Left ventricle myocardium inferior (tissue), 1 donor: ENCODE results near the gene ZBTB32. TPM values are rescaled to one million over a fixed set of nuclear protein-coding genes. Genes with fewer than 3 reads are reported as not detected.
A peak's percentile ranks its signal among the peaks of the same experiment; 100 is the strongest.
"Not testable (repeated sequence)": the region's sequence is repeated elsewhere in the genome, so short reads cannot be mapped to it uniquely, and the experiment has no call there.

Experiments
- DNase-seq: peaks from one replicate; pipeline ENCODE4 v3.0.0-alpha.2; 2020
- H3K27ac ChIP-seq: fragments of 200-600 bp; replicated peaks from 2 replicates; pipeline ENCODE4 v1.8.0; 2021
- H3K27me3 ChIP-seq: fragments of 200-600 bp; 2 replicates; pipeline ENCODE4 v1.8.0; 2021; ENCODE audit warnings: low read depth
- H3K36me3 ChIP-seq: fragments of 200-600 bp; 2 replicates; pipeline ENCODE4 v1.8.0; 2021
- H3K4me1 ChIP-seq: fragments of 200-600 bp; 2 replicates; pipeline ENCODE4 v1.8.0; 2021
- H3K4me3 ChIP-seq: fragments of 200-600 bp; 2 replicates; pipeline ENCODE4 v1.8.0; 2021; ENCODE audit warnings: mild to moderate bottlenecking, moderate library complexity
- H3K9me3 ChIP-seq: fragments of 200-600 bp; replicated peaks from 2 replicates; pipeline ENCODE4 v1.8.0; 2021
- intact Hi-C: fragments of 100-400 bp; cut with micrococcal nuclease; formaldehyde crosslinking; loops from one replicate; pipeline ENCODE4 v1.11.0; 2022
- total RNA-seq: library from RNA; stranded (reverse); fragmentation: NEBNext Ultra II Directional; extraction: Animal tissue kit (Norgen Biotek cat#: 25700); gene quantifications from one replicate; pipeline ENCODE4 v1.2.1, GENCODE V29; 2021
- TF ChIP-seq, protein P1 (sequence below): fragments of 200-600 bp; IDR thresholded peaks from 2 replicates; pipeline ENCODE4 v1.8.0; 2021; ENCODE audit warnings: antibody characterized with exemption, mild to moderate bottlenecking, borderline replicate concordance
- donor health status: DM: no; HTN: yes; CAD: no; lungs with severe emphysema.

ZBTB32 gene
- total RNA-seq, 1 donor from 2014 or later = not detected

DNA sequence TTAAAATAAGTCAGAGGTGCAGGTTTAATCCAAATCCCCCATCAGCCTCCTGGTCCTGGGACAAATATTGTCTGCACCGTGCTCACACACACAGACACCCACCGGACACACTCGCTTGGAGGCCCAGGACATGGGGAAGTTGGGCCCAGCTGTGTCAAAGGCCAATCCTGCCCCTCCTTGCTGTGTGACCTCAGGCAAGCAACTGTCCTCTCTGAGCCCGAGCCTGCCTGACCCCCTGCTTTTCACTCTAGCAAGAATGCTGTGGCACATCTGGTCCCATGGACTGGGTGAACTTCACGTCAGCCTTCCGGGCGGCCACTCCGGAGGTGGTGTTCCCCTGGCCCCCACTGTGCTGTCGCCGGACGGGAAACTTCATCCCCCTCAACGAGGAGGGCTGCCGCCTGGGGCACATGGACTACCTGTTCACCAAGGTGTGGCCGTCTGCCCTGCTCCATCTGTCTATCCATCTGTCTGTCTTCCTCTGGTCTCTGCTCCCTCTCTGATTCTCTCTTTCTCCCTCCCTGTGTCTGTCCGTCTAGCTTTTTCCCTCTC lies 28.7 kb upstream of the ZBTB32 start:
- TF ChIP-seq, protein P1, sequence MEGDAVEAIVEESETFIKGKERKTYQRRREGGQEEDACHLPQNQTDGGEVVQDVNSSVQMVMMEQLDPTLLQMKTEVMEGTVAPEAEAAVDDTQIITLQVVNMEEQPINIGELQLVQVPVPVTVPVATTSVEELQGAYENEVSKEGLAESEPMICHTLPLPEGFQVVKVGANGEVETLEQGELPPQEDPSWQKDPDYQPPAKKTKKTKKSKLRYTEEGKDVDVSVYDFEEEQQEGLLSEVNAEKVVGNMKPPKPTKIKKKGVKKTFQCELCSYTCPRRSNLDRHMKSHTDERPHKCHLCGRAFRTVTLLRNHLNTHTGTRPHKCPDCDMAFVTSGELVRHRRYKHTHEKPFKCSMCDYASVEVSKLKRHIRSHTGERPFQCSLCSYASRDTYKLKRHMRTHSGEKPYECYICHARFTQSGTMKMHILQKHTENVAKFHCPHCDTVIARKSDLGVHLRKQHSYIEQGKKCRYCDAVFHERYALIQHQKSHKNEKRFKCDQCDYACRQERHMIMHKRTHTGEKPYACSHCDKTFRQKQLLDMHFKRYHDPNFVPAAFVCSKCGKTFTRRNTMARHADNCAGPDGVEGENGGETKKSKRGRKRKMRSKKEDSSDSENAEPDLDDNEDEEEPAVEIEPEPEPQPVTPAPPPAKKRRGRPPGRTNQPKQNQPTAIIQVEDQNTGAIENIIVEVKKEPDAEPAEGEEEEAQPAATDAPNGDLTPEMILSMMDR = no peak
- H3K36me3 ChIP-seq = no peaks in the 10 kb centered on the region
- H3K9me3 ChIP-seq = no peaks in the 10 kb centered on the region
- intact Hi-C loops = no loop called here
- H3K4me1 ChIP-seq = peaks cover 6% of the 10 kb centered on the region
- H3K27me3 ChIP-seq = peaks cover 62% of the 10 kb centered on the region
- no peak overlapping the region for H3K27ac ChIP-seq
- H3K4me3 ChIP-seq = no peak overlapping the region
- no peak for DNase-seq

DNA sequence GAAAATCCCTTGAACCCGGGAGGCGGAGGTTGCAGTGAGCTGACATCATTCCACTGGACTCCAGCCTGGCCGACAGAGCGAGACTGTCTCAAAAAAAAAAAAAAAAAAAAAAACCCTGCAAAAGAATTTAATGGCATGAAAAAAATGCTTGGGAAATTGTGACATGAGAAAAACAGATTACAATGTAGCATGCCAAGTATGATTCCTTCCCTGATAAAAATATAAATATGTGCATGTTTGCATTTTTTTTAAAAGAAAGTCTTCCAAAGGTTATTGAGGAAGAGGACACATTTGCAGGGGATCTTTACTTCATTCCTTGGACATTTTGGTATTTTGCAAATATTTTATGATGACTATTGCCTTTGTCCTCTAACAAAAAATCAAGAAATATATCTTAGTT lies 14.5 kb upstream of the ZBTB32 start:
- Histone ChIP-seq H3K4me3 (no peak overlapping the region), H3K9me3 (no peaks in the 10 kb centered on the region), H3K4me1 (no peaks in the 10 kb centered on the region), H3K36me3 (no peaks in the 10 kb centered on the region), H3K27ac (no peak overlapping the region), H3K27me3 (peaks cover 20% of the 10 kb centered on the region)
- intact Hi-C loops = no loop called here
- no peak for DNase-seq
- TF ChIP-seq, protein P1 = no peak

DNA sequence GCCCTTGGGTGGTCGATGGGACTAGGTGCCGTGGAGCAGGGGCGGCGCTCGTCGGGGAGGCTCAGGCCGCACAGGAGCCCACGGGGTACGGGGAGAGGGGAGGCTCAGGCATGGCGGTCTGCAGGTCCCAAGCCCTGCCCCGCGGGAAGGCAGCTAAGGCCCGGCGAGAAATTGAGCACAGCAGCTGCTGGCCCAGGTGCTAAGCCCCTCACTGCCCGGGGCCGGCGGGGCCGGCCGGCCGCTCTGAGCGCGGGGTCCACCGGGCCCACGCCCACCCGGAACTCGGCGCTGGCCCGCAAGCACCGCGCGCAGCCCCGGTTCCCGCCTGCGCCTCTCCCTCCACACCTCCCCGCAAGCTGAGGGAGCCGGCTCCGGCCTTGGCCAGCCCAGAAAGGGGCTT lies 13.3 kb upstream of the ZBTB32 start:
- H3K9me3 ChIP-seq, H3K4me1 ChIP-seq, intact Hi-C loops, H3K36me3 ChIP-seq, DNase-seq, H3K27ac ChIP-seq, H3K4me3 ChIP-seq: not testable (repeated sequence)
- H3K27me3 ChIP-seq = peaks cover 18% of the 10 kb centered on the region

DNA sequence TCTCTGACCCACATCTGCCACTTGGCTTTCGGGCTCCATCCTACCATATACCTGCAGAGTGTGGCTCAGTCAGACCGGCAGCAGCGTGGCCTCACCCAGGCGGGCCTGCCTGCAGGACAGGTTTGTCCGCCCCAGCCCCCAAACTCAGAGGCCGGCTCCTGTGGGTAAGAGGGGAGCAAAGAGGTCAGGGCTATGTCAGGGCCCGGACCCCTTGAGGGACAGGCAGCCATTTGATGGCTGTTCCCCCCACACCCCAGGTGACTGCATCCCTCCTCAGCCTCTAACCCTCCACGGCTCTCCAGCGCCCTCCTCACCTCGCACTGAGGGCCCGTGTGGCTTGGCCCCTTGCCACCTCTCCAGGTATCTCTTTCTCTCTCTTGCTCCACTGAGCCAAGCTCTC lies 12.3 kb upstream of the ZBTB32 start:
- Histone ChIP-seq H3K36me3 (no peaks in the 10 kb centered on the region), H3K9me3 (no peaks in the 10 kb centered on the region), H3K4me3 (no peak overlapping the region), H3K4me1 (no peaks in the 10 kb centered on the region), H3K27ac (no peak overlapping the region), H3K27me3 (peaks cover 13% of the 10 kb centered on the region)
- DNase-seq = no peak
- TF ChIP-seq, protein P1 = no peak
- intact Hi-C loops = no loop called here

DNA sequence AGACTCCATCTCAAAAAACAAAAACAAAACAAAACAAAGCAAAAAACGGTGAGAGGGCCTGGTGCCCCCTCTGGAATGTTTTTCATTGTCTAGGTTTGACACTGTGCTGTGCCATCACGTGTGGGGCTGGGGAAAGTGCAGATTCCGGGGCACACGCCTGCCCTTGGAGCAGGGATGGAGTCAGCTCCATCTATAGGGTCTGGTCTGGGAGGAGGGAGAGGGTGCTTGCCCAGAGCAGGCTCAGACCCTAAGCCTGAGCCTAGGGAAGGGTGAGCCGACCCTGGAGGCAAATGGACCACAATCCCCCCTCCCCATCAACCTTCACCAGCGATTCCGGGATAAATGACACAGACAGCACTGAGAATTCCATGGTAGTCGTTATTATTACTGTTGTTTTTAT lies 10.9 kb upstream of the ZBTB32 start:
- no peak for DNase-seq
- Histone ChIP-seq H3K36me3 (no peaks in the 10 kb centered on the region), H3K4me3 (no peak overlapping the region), H3K9me3 (no peaks in the 10 kb centered on the region), H3K27me3 (peaks cover 9% of the 10 kb centered on the region), H3K27ac (no peak overlapping the region), H3K4me1 (no peaks in the 10 kb centered on the region)
- TF ChIP-seq, protein P1 = no peak
- intact Hi-C loops = no loop called here

DNA sequence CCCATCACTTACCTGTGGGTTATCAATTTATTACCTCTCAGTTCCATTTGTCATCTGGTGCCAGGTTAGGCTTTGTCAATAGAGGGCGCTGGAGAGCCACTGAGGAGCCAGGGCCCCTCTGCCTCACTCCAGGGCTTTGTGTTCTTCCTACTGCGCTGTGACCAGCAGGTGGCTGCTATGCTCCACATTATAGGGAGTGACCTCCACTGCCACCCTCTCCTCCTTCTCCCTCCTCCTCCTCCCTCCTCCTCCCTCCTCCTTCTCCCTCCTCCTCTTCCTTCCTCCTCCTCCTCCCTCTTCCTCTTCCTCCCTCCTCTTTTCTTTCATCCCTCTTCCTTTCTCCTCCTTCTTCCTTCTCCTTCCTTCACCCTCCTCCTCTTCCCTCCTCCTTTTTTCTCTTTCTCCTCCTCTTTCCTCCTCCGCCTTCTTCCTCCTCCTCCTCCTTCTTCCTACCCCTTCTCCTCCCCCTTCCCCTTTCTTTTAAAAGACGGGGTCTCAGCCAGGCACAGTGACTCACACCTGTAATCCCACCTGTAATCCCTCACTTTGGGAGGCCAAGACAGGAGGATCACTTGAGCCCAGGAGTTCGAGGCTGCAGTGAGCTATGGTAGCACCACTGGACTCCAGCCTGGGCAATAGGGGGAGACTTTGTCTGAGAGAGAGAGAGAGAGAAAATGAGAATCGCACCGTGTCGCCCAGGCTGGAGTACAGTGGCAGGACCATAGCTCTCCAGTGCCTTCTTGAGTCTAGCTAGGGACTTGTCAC lies 10.3 kb upstream of the ZBTB32 start:
- peak; percentile 82 for DNase-seq
- Histone ChIP-seq H3K27ac (peak overlapping the region; percentile 12), H3K4me3 (no peak overlapping the region), H3K4me1 (no peaks in the 10 kb centered on the region), H3K27me3 (peaks cover 8% of the 10 kb centered on the region), H3K36me3 (no peaks in the 10 kb centered on the region), H3K9me3 (no peaks in the 10 kb centered on the region)
- TF ChIP-seq, protein P1 = peak; percentile 98
- intact Hi-C loops = no loop called here
